DMS114 treated with DMSO at 0.1 percent for 48 hours (cell line): ENCODE measurements around the gene CD38.
"Not testable (repeated sequence)": the region's sequence is repeated elsewhere in the genome, so short reads cannot be mapped to it uniquely, and the experiment has no call there.

Experiments used
- DNase-seq: peaks from one replicate; lab custom pipeline; 2025; ENCODE audit not compliant: unreplicated experiment; lab: John Stamatoyannopoulos, UW

Gene CD38

GRCh38 chr4:15794905-15795304, 16.8 kb downstream of the CD38 start:
- DNase-seq, result no peak

- no peak for DNase-seq
Measured at GRCh38 chr4:15797320-15797719, 19.2 kb downstream of the CD38 start.

DNA sequence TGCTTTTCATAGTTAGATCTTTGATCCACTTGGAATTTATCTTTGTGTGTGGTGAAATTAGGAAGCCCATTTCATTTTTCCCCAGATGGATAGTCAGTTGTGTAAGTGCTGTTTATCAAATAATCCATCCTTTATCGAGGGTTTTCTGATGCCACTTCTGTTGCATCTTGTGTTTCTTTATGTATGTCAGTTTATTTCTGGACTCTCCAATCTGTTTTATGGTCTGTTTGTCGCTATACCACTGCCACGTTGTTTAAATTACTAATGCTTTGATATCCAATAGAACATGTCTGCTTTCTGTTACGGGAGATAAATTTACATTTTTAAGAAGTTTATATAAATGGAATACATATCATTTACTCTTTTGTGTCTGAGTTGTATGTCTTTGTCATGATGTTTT, 21.0 kb downstream of the CD38 start:
- DNase-seq, result no peak

GRCh38 chr4:15799701-15800100, 21.6 kb downstream of the CD38 start:
- DNase-seq, result no peak

GRCh38 chr4:15802497-15802896, 24.4 kb downstream of the CD38 start:
- DNase-seq, result not testable (repeated sequence)

GRCh38 chr4:15805583-15806517, 27.7 kb downstream of the CD38 start:
- DNase-seq, result peak; percentile 12

- DNase-seq, result no peak
Measured at GRCh38 chr4:15809058-15809457, 30.9 kb downstream of the CD38 start.

GRCh38 chr4:15809466-15809865, 31.3 kb downstream of the CD38 start:
- DNase-seq, result no peak

DNA sequence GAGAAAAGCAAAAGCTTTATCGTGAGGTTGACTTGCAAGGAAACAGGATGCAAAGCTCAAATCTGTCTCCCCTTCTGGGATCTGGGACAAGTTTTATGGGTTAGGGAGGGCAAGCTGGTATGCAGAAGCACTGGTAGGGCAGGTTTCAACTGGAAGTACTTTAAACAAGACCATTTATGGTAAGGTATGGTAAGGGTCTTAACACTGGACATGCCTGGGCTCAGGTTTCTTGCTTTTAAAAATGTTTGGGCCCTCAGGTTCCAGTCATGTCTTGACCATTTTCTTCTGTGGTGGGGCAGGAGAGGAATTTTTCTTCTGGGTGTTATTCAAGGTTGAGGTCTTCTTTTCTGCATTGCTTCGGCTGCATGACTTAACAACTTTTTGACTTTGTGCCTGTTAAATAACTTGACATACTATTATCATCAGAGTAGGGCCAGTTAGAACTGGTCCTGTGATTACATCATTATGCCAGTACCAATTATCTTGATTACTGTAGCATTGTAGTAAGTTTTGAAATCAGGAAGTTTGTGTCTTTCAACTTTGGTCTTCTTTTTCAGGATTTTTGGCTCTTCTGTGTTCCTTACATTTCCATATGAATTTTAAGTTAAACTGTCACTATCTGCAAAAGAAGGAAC, 33.7 kb downstream of the CD38 start:
- DNase-seq, result no peak

GRCh38 chr4:15832523-15833451, 54.7 kb downstream of the CD38 start:
- no peak for DNase-seq

DNA sequence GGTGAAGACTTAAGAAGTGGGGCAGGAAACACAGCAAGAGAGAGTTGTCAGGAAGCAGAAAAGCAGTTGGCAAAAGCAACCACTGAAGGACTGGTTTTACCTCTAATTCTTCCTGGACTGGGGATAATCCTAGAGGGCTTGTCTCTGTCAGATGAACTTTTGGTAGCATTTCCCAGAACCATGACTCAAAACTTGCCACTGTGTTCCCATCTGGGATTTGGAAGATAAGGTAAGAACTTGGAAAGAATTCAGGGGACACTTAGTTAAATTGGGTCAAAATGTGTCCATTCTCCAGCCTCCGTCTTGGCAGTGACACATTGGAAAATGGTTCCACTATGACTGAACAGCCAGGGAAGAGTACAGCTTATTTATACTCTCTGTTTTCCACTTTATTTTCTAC, 55.7 kb downstream of the CD38 start:
- no peak for DNase-seq

- DNase-seq, result no peak
Measured at GRCh38 chr4:15836362-15836761, 58.2 kb downstream of the CD38 start.

GRCh38 chr4:15837591-15837990, 59.5 kb downstream of the CD38 start:
- DNase-seq, result no peak

- not testable (repeated sequence) for DNase-seq
Measured at GRCh38 chr4:15841194-15841730, 63.1 kb downstream of the CD38 start.

GRCh38 chr4:15847746-15848145, 69.6 kb downstream of the CD38 start:
- DNase-seq, result no peak

- no peak for DNase-seq
Measured at GRCh38 chr4:15848191-15848842, 70.2 kb downstream of the CD38 start.

- no peak for DNase-seq
Measured at GRCh38 chr4:15851969-15852368, 73.8 kb downstream of the CD38 start.

DNA sequence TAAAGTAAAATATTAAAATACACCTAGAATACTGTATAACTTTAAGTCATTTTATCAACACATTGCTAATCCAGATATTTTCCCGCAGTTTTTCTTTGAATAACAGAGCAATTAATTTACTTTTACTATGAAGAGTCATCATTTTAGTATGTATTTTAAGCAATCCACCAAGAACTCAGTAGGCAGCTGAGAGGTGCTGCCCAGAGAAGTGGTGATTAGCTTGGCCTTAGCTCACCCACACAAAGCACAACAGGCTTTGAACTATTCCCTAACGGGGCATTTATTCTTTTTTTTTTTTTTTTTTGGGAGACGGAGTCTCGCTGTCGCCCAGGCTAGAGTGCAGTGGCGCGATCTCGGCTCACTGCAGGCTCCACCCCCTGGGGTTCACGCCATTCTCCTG, 74.4 kb downstream of the CD38 start:
- no peak for DNase-seq

DNA sequence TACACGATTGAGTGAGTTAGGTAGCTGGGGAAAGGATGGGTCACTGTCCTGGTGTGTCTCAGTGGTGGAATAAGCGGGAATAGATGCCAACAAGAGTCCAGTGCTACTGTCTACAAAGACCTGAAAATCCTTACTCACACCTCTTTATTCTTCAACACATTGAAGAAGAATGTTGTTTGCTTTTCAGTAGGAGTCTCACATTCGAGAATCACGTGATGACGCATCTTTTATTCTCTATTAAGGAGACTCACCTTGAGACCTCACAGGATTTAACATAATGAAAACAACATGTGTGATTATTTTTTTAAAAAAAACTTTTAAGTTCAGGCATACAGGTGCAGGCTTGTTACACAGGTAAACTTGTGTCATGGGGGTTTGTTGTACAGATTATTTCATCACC, 75.2 kb downstream of the CD38 start:
- no peak for DNase-seq

DNA sequence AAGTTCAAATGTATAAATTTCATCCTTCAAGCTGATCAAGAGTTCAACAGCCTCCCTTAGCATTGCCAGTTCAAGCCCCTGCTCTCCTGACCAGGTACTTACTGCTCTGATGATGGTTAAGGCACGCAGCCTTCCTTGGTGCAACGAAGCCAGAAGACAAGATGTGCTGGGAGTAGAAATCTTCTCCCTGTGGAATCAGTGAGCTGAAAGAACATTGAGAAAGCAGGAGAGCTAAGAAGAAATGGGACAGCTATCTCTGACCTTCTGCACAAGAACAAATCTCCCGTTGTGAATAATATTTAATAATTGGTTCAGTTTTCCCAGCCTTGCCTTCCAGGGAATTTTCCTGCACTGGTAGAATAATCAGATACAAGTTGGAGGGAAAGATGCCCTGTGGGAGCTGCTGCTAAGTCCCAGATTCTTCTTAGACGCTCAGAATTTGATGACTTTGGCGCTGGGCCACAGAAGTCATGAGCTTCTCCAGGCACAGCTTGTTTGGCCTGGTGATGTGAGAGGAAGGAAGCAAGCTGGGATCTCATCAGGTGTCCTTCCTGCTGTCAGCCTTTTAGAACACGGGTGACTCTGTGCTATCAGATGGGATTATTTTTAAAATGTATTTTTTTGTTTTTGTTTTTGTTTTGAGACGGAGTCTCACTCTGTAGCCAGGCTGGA, 77.8 kb downstream of the CD38 start:
- DNase-seq, result no peak
